Measurements from ENCODE around the gene PLSCR4.
"Not testable (repeated sequence)": the region's sequence is repeated elsewhere in the genome, so short reads cannot be mapped to it uniquely, and the experiment has no call there.

The PLSCR4 gene

GRCh38 chr3:146247911-146248310, 3.0 kb downstream of the PLSCR4 start:
- DNase-seq (ENCODE audit: low read depth in 2 of 2): no peak

GRCh38 chr3:146246526-146246925, 4.4 kb downstream of the PLSCR4 start:
- no peak for DNase-seq (ENCODE audit: low read depth in 2 of 2)

GRCh38 chr3:146243559-146243958, 7.3 kb downstream of the PLSCR4 start:
- no peak for DNase-seq (ENCODE audit: low read depth in 2 of 2)

DNA sequence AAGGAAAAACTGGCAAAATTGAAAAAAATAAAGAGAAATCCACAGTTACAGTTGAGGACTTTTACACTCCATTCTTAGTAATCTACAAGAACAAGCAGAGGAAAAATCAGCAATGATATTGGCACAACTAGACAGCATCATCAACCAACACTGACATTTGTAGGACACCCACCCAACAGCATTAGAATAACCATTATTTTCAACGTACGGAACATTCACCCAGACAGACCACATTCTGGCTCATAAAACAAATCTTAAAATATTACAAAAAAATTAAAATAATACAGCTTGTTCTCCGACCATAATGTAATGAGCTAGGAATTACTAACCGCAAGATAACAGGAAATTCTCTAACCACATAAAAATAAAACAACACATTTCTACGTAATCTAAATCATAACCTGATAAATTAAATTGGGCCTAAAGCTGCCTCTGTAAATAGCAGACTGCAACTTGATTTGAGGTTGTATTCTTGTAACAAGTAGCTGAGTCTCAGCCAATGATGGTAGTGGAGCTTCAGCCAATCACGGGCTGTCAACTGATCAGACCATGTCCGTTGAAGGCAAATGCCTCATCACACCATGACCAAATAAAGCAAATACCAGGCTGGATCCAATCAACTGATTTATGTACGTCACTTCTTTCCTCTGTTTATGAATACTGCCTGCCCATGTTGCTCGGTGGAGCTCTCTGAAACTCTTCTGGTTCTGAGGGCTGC, 9.2 kb downstream of the PLSCR4 start:
- DNase-seq (ENCODE audit: low read depth in 2 of 2): no peak

DNA sequence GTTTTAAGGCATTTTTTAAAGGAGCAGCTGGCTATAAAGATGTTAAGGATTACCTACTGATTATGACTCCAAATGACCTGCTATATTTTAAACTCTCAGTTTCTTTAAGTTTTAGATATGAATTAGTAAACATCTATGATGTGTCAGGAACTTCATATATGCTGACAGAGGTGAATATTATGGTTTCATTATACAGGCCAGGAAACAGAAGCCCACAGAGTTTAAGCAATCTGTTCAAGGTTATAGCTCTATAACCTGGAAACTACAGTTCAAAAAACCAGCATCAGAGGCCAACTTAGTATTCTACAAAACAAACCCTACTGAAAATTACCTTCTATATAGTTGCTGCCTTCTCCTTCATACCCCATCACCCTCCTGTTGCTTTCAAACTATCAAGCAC, 17.4 kb downstream of the PLSCR4 start:
- DNase-seq (ENCODE audit: low read depth in 2 of 2): no peak

DNA sequence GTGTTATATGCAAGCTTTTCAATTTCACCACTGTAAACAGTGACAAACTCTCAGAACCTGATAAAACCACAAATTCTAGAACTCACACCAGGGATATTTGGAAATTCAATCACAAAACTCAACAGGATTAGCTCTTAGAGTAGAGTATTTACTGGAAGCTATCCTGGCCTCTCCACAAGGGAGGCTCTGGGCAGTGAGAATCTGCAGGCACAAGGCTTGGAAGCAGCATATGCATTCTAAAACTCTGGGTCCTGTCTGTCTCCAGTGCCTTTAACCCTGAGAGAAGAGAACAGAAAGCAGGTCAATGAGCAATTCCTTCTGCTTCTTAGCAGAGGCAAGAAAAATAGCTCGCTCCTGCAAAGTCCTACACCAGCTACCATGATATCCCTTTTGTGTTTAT, 23.4 kb downstream of the PLSCR4 start:
- no peak for DNase-seq (ENCODE audit: low read depth in 2 of 2)

GRCh38 chr3:146226881-146227280, 24.0 kb downstream of the PLSCR4 start:
- no peak for DNase-seq (ENCODE audit: low read depth in 2 of 2)

DNA sequence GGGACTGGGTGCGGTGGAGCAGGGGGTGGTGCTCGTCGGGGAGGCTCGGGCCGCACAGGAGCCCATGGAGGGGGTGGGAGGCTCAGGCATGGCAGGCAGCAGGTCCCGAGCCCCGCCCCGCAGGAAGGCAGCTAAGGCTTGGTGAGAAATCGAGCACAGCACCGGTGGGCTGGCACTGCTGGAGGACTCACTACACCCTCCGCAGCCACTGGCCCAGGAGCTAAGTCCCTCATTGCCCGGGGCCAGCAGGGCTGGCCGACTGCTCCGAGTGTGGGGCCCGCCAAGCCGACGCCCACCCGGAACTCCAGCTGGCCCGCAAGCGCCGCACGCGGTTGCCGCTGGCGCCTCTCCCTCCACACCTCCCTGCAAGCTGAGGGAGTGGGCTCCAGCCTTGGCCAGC, 25.4 kb downstream of the PLSCR4 start:
- DNase-seq (ENCODE audit: low read depth in 2 of 2): not testable (repeated sequence)

DNA sequence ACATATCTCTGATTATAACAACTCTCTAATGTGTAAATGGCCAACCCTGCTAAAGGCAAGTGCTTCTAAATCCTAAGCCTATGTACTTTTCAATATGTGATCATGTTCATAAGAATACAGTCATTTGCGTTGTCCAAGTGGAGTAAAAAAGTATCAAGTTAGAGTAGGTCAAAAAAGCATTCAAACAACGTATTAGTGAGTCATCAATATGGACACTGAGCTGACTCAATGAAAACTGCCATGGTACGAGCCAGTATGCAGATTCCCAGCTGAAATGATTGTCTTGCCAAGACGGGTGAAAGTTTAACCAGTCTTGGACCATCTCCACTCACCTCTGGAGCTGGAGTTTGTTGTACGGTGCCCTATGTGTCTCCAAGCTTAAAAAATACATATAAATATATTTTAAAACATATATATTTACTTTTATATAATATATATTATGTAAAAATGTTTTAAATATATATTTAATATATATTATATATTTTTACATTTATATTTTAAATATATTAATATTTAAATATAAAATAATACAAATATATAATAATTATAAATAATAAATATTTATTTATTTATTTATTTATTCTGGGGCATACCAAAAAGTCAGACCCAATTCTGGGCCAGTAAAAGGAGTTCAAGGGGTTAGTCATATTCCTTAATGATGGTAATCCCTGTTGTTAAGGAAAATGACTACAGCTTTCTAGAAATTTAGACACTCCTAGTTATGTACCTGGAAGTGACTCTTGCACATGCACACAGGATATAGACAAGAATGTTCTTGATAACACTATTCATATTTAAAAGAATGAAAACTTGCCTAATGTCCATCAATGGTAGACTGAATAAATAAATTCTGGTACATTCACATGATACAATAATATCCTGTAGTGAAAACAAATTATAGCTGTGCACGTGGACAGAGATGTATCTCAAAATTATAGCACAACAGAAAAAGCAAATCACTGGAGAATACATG, 27.2 kb downstream of the PLSCR4 start:
- no peak for DNase-seq (ENCODE audit: low read depth in 2 of 2)

DNA sequence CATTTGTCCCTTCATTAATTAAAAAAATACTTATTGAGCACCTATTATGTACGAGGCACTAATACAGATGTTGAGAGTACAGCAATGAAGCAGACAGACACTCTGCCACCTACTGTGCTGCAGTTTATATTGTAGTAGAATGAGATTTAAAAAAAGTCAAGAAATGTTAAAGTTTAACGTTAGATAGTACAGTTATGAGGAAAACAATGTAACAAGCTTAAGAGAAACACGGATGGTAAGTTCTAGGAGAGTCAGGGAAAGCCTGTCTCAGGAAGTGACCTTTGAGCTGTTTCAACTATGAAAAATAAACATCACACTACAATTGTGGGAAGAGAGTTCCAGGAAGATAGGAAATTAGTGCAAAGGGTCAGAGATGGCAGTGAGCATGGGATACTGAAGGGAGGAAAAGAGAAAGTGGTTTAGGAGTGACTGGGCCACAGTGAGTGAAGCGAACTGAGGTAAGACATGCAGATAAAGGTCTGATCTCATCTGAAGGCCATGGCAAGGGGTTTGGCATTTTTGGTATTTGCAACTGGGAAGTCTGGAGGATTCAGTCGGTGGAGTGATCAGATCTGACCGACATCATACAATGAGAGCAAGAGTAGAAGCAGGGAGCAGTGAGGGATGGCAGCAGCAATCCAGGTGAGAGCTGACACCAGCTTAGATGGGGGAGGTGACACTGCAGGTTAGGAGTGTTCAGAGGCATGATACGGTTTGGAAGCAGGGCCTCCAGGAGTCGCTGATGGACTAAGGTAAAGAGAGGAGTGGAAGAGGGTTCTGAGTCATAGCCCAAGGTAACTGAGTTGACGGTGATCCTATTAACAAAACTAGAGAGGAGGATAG, 28.5 kb downstream of the PLSCR4 start:
- no peak for DNase-seq (ENCODE audit: low read depth in 2 of 2)

- DNase-seq (ENCODE audit: low read depth in 2 of 2): no peak
Measured at GRCh38 chr3:146221276-146221675, 29.6 kb downstream of the PLSCR4 start.

- peak in 1 of 2 donors; percentile 5 for DNase-seq (ENCODE audit: low read depth in 2 of 2)
Measured at GRCh38 chr3:146218880-146219866, 31.7 kb downstream of the PLSCR4 start.

DNA sequence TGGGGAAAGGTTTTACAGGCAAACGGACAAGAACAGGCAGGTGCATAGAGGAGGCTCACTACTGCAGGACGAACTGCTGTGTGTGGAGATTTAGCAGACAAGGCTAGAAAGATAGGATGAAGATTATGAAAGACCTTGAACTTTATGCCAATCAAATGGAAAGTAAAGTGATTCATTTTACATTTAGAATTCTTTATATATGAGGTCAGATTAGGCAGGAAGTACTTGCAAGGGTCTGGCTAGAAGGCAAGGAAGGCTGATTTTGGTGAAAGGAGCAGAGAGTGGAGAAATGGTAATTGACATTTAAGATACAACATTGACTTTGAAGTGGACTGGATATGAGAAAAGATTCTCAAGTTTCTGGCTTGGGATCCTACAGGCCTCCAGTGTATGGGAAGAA, 33.6 kb downstream of the PLSCR4 start:
- DNase-seq (ENCODE audit: low read depth in 2 of 2): no peak

GRCh38 chr3:146214493-146214892, 36.4 kb downstream of the PLSCR4 start:
- DNase-seq (ENCODE audit: low read depth in 2 of 2): no peak

GRCh38 chr3:146209371-146209770, 41.5 kb downstream of the PLSCR4 start:
- DNase-seq (ENCODE audit: low read depth in 2 of 2): no peak

DNA sequence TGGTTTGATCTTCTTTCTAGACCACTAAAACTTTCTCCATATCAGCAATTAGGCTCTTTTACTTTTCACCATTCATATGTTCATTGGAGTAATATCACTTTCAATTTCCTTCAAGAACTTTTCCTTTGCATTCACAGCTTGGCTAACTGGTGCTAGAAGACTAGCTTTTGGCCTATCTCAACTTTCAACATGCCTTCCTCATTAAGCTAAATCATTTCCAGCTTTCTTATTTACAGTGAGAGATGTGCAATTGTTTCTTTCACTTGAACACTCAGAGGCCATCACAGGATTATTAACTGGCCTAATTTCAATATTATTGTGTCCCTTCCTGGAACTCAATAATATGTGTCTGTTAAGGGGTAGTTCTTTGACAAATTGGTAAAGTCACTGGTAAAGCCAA, 47.1 kb downstream of the PLSCR4 start:
- no peak for DNase-seq (ENCODE audit: low read depth in 2 of 2)

DNA sequence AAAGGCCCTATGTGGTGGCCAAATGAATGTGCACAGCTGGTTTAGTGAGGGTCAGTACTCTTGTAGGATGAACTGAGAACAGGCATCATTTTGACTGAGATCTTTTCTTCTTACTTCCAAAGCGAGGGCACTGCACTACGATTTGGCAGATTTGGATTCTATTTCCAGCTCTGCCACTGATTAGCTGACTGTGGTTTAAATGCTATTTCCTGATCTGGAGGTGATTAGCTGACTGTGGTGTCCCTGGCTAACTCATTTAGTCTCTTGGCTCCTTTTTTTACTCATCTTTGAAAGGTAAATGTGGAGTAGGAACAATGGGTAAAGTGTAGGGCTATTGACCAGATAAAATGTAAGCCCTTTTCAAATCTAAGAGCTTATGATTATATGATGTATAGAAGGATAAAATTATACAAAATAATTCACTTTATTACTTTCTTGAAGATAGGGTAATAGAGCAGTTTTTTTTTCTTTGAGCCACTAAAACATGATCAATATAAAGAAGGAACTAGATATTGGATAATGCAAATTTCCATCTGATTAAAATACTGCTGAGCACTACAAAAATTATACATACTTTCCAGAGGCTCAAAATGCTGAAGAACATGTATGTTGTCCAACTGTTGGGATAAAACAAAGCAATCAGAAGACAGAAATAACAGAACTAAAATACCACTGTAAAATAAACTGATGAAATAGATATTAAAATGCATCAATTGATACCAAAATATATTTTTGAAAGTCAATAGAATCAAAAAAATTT, 50.3 kb downstream of the PLSCR4 start:
- no peak for DNase-seq (ENCODE audit: low read depth in 2 of 2)

DNA sequence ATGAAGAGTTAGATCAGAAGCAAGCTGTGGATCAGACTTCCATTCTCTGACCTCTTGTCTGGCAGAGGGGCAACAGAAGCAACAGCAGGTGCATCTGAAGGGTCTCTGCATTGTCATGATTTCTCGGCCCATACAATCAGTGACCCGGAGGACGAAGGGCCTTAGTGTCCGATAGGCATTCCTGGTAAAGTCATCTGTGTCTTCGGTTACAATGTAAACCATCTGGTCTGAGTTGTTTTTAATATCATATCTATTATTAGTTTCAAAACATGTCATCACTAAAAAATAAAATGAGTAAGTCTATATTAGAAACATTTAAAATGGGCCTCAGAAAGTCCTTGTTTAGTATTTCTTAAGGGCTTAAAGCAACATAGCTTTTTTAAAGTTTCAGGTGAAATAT, 51.1 kb downstream of the PLSCR4 start:
- no peak for DNase-seq (ENCODE audit: low read depth in 2 of 2)

DNA sequence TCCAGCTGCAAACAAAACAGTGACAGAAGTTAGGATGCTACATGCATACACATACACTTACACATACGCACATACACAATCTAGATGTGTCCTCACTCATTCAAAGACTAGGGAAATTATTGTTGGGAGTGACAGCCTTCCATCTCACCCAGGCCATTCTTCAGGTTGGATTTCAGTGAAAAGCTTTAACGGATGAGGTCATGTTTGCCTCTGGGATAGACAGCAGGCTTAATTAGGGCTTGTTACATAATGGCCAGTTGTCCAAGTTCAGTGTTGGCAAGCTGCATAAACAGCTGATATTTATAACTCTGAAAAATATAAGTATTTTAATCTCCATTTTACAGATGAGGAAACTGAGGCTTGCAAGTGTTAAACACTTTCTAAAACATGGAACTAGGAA, 54.1 kb downstream of the PLSCR4 start:
- no peak for DNase-seq (ENCODE audit: low read depth in 2 of 2)

DNA sequence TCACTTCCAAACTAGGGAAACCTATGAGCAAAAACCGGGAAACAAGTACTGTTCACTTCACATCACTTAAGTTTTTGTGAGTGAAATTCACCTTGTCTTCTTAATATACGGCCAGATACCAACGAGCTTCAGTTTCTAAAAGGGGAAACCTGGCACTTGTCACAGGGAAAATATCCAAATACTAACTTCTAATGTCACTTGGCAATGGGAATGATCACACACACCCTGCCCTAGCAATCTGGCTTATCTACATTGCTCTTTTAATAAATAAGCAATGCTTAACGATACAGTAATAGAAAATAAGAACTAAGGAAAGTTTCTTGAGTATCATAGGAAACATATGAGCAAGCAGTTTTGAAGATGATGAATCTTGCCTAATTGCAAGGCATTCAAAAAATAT, 55.3 kb downstream of the PLSCR4 start:
- DNase-seq (ENCODE audit: low read depth in 2 of 2): no peak

Data from stimulated activated CD8-positive, alpha-beta memory T cell treated with anti-CD3 and anti-CD28 coated beads, Interleukin-2, amount 100 ng/mL, for 48 hours (primary cell).